H9 (cell line): ENCODE data around the gene PTTG1. TPM values are rescaled to one million over a fixed set of nuclear protein-coding genes. Genes with fewer than 3 reads are reported as not detected.
A peak's percentile ranks its signal among the peaks of the same experiment; 100 is the strongest.

Experiments used
- DNase-seq: peaks from one replicate; pipeline ENCODE4 v3.0.0-alpha.2; 2017
- H2AFZ ChIP-seq: one replicate; pipeline ENCODE4 v1.6.1; 2013; ENCODE audit warnings: mild to moderate bottlenecking, low read length, control low read depth, moderate library complexity
- H2AK5ac ChIP-seq: 2 replicates; pipeline ENCODE4 v1.6.1; 2013; ENCODE audit warnings: low read length, control low read depth, mixed read lengths; ENCODE audit not compliant: insufficient read length
- H2BK120ac ChIP-seq: one replicate; pipeline ENCODE4 v1.6.1; 2013; ENCODE audit warnings: low read depth, mild to moderate bottlenecking, low read length, control low read depth, inconsistent platforms; ENCODE audit not compliant: poor library complexity, severe bottlenecking
- H2BK12ac ChIP-seq: 2 replicates; pipeline ENCODE4 v1.6.1; 2013; ENCODE audit warnings: low read length, control low read depth, mixed read lengths, low read depth; ENCODE audit not compliant: insufficient read length
- H2BK15ac ChIP-seq: 2 replicates; pipeline ENCODE4 v1.6.1; 2013; ENCODE audit warnings: low read depth, low read length, control low read depth
- H2BK20ac ChIP-seq: one replicate; pipeline ENCODE4 v1.6.1; 2013; ENCODE audit warnings: low read depth, mild to moderate bottlenecking, low read length, control low read depth, inconsistent platforms; ENCODE audit not compliant: poor library complexity, severe bottlenecking
- H2BK5ac ChIP-seq: 2 replicates; pipeline ENCODE4 v1.6.1; 2013; ENCODE audit warnings: low read length, control low read depth, mixed read lengths; ENCODE audit not compliant: insufficient read length
- H3K14ac ChIP-seq: 2 replicates; pipeline ENCODE4 v1.6.1; 2013; ENCODE audit warnings: low read length, control low read depth; ENCODE audit not compliant: insufficient read depth
- H3K18ac ChIP-seq: 2 replicates; pipeline ENCODE4 v1.6.1; 2013; ENCODE audit warnings: low read depth, mild to moderate bottlenecking, mixed read lengths, low read length, control low read depth; ENCODE audit not compliant: insufficient read length
- H3K23ac ChIP-seq: 2 replicates; pipeline ENCODE4 v1.6.1; 2013; ENCODE audit warnings: low read length, control low read depth, mixed read lengths, low read depth; ENCODE audit not compliant: insufficient read length
- H3K23me2 ChIP-seq: 2 replicates; pipeline ENCODE4 v1.6.1; 2013; ENCODE audit warnings: low read depth, mild to moderate bottlenecking, mixed read lengths, low read length, control low read depth; ENCODE audit not compliant: insufficient read length, poor library complexity, severe bottlenecking
- H3K27ac ChIP-seq: 2 replicates; pipeline ENCODE4 v1.5.1; 2013; ENCODE audit warnings: low read length, control low read depth, mixed read lengths, low read depth; ENCODE audit not compliant: insufficient read length
- H3K27me3 ChIP-seq: 2 replicates; pipeline ENCODE4 v1.6.1; 2013; ENCODE audit warnings: low read length, control low read depth, inconsistent platforms; ENCODE audit not compliant: insufficient read depth
- H3K4ac ChIP-seq: 2 replicates; pipeline ENCODE4 v1.6.1; 2013; ENCODE audit warnings: low read depth, mild to moderate bottlenecking, control low read depth, inconsistent platforms, low read length, moderate library complexity
- H3K4me1 ChIP-seq: 2 replicates; pipeline ENCODE4 v1.6.1; 2013; ENCODE audit warnings: low read length, control low read depth, inconsistent platforms; ENCODE audit not compliant: insufficient read depth
- H3K4me2 ChIP-seq: 2 replicates; pipeline ENCODE4 v1.6.1; 2013; ENCODE audit warnings: low read length, control low read depth, mixed read lengths; ENCODE audit not compliant: insufficient read length, insufficient read depth
- H3K56ac ChIP-seq: 2 replicates; pipeline ENCODE4 v1.6.1; 2013; ENCODE audit warnings: low read depth, mild to moderate bottlenecking, mixed read lengths, low read length, control low read depth; ENCODE audit not compliant: insufficient read length
- H3K79me1 ChIP-seq: 2 replicates; pipeline ENCODE4 v1.6.1; 2013; ENCODE audit warnings: low read depth, mild to moderate bottlenecking, moderate library complexity, low read length, control low read depth, inconsistent platforms; ENCODE audit not compliant: insufficient read depth, poor library complexity, severe bottlenecking
- H3K79me2 ChIP-seq: 2 replicates; pipeline ENCODE4 v1.6.1; 2013; ENCODE audit warnings: low read length, control low read depth, inconsistent platforms; ENCODE audit not compliant: insufficient read depth
- H3K9ac ChIP-seq: 2 replicates; pipeline ENCODE4 v1.6.1; 2013; ENCODE audit warnings: low read length, control low read depth, mixed read lengths; ENCODE audit not compliant: insufficient read length; ENCODE audit errors: extremely low read depth
- H3K9me3 ChIP-seq: one replicate; pipeline ENCODE4 v1.6.1; 2013; ENCODE audit warnings: low read depth, low read length, inconsistent platforms; ENCODE audit not compliant: control insufficient read depth
- H3T11ph ChIP-seq: one replicate; pipeline ENCODE4 v1.6.1; 2013; ENCODE audit warnings: mild to moderate bottlenecking, low read length, control low read depth, inconsistent platforms
- H4K20me1 ChIP-seq: one replicate; pipeline ENCODE4 v1.6.1; 2013; ENCODE audit not compliant: control insufficient read depth, insufficient read length, insufficient read depth
- H4K5ac ChIP-seq: 2 replicates; pipeline ENCODE4 v1.6.1; 2013; ENCODE audit warnings: low read depth, mild to moderate bottlenecking, mixed read lengths, low read length, control low read depth; ENCODE audit not compliant: insufficient read length
- H4K8ac ChIP-seq: replicated peaks from 2 replicates; pipeline ENCODE4 v1.6.1; 2013; ENCODE audit warnings: low read length, control low read depth, mixed read lengths, low read depth; ENCODE audit not compliant: insufficient read length
- H4K91ac ChIP-seq: 2 replicates; pipeline ENCODE4 v1.6.1; 2013; ENCODE audit warnings: low read depth, mild to moderate bottlenecking, moderate library complexity, mixed read lengths, low read length, control low read depth; ENCODE audit not compliant: insufficient read length
- H3K27ac Mint-ChIP-seq, 3 experiments: 2 replicates in 2 of 3; 3 replicates in 1 of 3; pipeline ENCODE4 v1.8.0; 2020 to 2021; ENCODE audit warnings: mixed read lengths in 3 of 3, mild to moderate bottlenecking in 1 of 3, moderate library complexity in 1 of 3
- H3K27me3 Mint-ChIP-seq: 2 replicates; pipeline ENCODE4 v1.8.0; 2021; ENCODE audit warnings: low read depth, mild to moderate bottlenecking, moderate library complexity, mixed read lengths
- H3K36me3 Mint-ChIP-seq, 3 experiments: 2 replicates in 2 of 3; 3 replicates in 1 of 3; pipeline ENCODE4 v1.8.0; 2020 to 2021; ENCODE audit warnings: low read depth in 3 of 3, mixed read lengths in 3 of 3; ENCODE audit not compliant: insufficient read depth in 1 of 3
- H3K4me1 Mint-ChIP-seq, 2 experiments: 2 replicates each; pipeline ENCODE4 v1.8.0; 2020; ENCODE audit warnings: mixed read lengths in 2 of 2
- H3K4me3 Mint-ChIP-seq, 2 experiments: 2 replicates in 1 of 2; 3 replicates in 1 of 2; pipeline ENCODE4 v1.8.0; 2020 to 2021; ENCODE audit warnings: mild to moderate bottlenecking in 2 of 2, mixed read lengths in 2 of 2, moderate library complexity in 1 of 2
- H3K9me3 Mint-ChIP-seq, 2 experiments: 2 replicates in 1 of 2; 3 replicates in 1 of 2; pipeline ENCODE4 v1.8.0; 2020; ENCODE audit warnings: mild to moderate bottlenecking in 2 of 2, mixed read lengths in 2 of 2, moderate library complexity in 1 of 2
- WGBS: extraction: QIAGEN DNeasy Blood & Tissue Kit; methylation state at CpG from one replicate; pipeline ENCODE4 v1.1.7; 2013; ENCODE audit warnings: missing lambda C conversion rate, low lambda C conversion rate, mixed read lengths; ENCODE audit not compliant: insufficient read length; ENCODE audit errors: extremely low coverage; 5-methylcytosine and 5-hydroxymethylcytosine counted together
- total RNA-seq: library from RNA; stranded (reverse); gene quantifications from 2 replicates; pipeline ENCODE4 v1.2.1, GENCODE V29; 2021
- TF ChIP-seq, protein P1 (sequence below): fragments of 200-600 bp; sonication (generic); conservative IDR thresholded peaks from 3 replicates; pipeline ENCODE4 v1.8.0; 2021; ENCODE audit warnings: antibody characterized with exemption, mild to moderate bottlenecking

Gene PTTG1
- total RNA-seq, 1 experiment from 2014 or later: 279 TPM

DNA sequence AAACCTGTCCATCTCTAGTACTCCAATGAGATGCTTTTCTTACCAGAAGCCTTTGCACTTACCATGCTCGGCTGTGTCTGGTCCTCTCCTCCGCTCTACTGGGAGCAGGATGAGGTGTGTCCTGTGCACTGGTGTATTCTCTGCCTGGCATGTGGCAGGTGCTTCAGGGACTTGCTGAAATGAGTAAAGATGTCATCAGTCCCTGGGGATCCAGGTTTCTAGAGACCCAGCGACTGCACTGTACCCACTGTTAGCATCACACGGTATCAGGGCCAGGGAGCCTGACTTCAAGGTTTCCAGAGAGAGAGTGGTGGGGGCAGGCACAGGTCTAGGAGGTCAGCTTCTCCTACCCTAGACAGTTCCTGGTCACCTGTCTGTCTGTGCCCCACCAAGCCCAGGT, 10.5 kb downstream of the PTTG1 start:
- peak overlapping the region in 1 of 3 experiments; percentile 21; a peak in 1 of 7 replicates for H3K27ac Mint-ChIP-seq
- Histone ChIP-seq H4K91ac (no peak overlapping the region), H3K9ac (no peak overlapping the region), H2BK20ac (no peak overlapping the region), H3K4me1 (no peaks in the 10 kb centered on the region), H3K79me2 (no peaks in the 10 kb centered on the region), H2BK5ac (no peak overlapping the region), H4K5ac (no peak overlapping the region), H2BK12ac (no peak overlapping the region), H3K4me2 (no peak overlapping the region), H3K27me3 (no peaks in the 10 kb centered on the region), H3K23me2 (no peaks in the 10 kb centered on the region), H3K79me1 (no peaks in the 10 kb centered on the region), H3T11ph (no peak overlapping the region), H3K23ac (no peak overlapping the region), H4K20me1 (no peaks in the 10 kb centered on the region), H4K8ac (no peak overlapping the region), H2BK120ac (no peak overlapping the region), H2BK15ac (no peak overlapping the region), H3K18ac (no peak overlapping the region), H3K4ac (no peak overlapping the region), H2AK5ac (no peak overlapping the region), H3K56ac (no peak overlapping the region), H2AFZ (no peak overlapping the region), H3K9me3 (no peaks in the 10 kb centered on the region), H3K27ac (no peak overlapping the region), H3K14ac (no peak overlapping the region)
- H3K27me3 Mint-ChIP-seq: no peaks in the 10 kb centered on the region
- peaks cover 0 to 7% of the 10 kb centered on the region in 2 experiments; a peak in 3 of 4 replicates for H3K4me1 Mint-ChIP-seq
- no peak overlapping the region for H3K4me3 Mint-ChIP-seq
- DNase-seq: no peak
- peaks cover 16 to 26% (median 25%) of the 10 kb centered on the region in 3 experiments; a peak in 6 of 7 replicates for H3K36me3 Mint-ChIP-seq
- no CpG with 5 or more reads among the region's 4 CpGs for WGBS
- no peaks in the 10 kb centered on the region for H3K9me3 Mint-ChIP-seq
- TF ChIP-seq, protein P1, sequence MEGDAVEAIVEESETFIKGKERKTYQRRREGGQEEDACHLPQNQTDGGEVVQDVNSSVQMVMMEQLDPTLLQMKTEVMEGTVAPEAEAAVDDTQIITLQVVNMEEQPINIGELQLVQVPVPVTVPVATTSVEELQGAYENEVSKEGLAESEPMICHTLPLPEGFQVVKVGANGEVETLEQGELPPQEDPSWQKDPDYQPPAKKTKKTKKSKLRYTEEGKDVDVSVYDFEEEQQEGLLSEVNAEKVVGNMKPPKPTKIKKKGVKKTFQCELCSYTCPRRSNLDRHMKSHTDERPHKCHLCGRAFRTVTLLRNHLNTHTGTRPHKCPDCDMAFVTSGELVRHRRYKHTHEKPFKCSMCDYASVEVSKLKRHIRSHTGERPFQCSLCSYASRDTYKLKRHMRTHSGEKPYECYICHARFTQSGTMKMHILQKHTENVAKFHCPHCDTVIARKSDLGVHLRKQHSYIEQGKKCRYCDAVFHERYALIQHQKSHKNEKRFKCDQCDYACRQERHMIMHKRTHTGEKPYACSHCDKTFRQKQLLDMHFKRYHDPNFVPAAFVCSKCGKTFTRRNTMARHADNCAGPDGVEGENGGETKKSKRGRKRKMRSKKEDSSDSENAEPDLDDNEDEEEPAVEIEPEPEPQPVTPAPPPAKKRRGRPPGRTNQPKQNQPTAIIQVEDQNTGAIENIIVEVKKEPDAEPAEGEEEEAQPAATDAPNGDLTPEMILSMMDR: no peak
